HepG2 (cell line): ENCODE measurements around the gene POLR1C. TPM values are rescaled to one million over a fixed set of nuclear protein-coding genes. Genes with fewer than 3 reads are reported as not detected.

Source experiments
- ELF3 ChIP-seq: IDR thresholded peaks from 2 replicates; pipeline ENCODE4 v1.6.1; 2016; ENCODE audit warnings: missing genetic modification reagents, missing compliant biosample characterization
- FOXA3 ChIP-seq: IDR thresholded peaks from 2 replicates; pipeline ENCODE4 v1.6.1; 2016; ENCODE audit warnings: missing genetic modification reagents, missing compliant biosample characterization
- FOXO1 ChIP-seq: sonication (generic); formaldehyde crosslinking; IDR thresholded peaks from 2 replicates; pipeline ENCODE4 v1.4.0; 2020; ENCODE audit warnings: missing genetic modification reagents
- FOXO4 ChIP-seq: sonication (generic); formaldehyde crosslinking; conservative IDR thresholded peaks from 2 replicates; pipeline ENCODE4 v1.8.1; 2023; ENCODE audit warnings: missing genetic modification reagents
- GRHL1 ChIP-seq: sonication (generic); formaldehyde crosslinking; conservative IDR thresholded peaks from 2 replicates; pipeline ENCODE4 v1.8.0; 2022; ENCODE audit warnings: missing genetic modification reagents
- HIVEP1 ChIP-seq: sonication (generic); formaldehyde crosslinking; IDR thresholded peaks from 2 replicates; pipeline ENCODE4 v1.4.0; 2020; ENCODE audit warnings: mild to moderate bottlenecking, missing genetic modification reagents
- HOXA5 ChIP-seq: sonication (generic); formaldehyde crosslinking; IDR thresholded peaks from 2 replicates; pipeline ENCODE4 v1.4.0; 2020; ENCODE audit warnings: missing genetic modification reagents
- ISL2 ChIP-seq: sonication (generic); formaldehyde crosslinking; IDR thresholded peaks from 2 replicates; pipeline ENCODE4 v1.5.0; 2020; ENCODE audit warnings: missing genetic modification reagents
- NFE2 ChIP-seq: sonication (generic); formaldehyde crosslinking; IDR thresholded peaks from 2 replicates; pipeline ENCODE4 v1.4.0; 2020; ENCODE audit warnings: missing genetic modification reagents
- NFE2L2 ChIP-seq: fragments of 150-350 bp; IDR thresholded peaks from 2 replicates; pipeline ENCODE4 v1.6.1; 2014; ENCODE audit warnings: low read length
- NR2F6 ChIP-seq, 2 experiments: IDR thresholded peaks; 2 replicates each; pipeline ENCODE4 v1.6.1; 2016; ENCODE audit warnings: antibody characterized with exemption in 1 of 2, mild to moderate bottlenecking in 1 of 2
- PRDM15 ChIP-seq: sonication (generic); formaldehyde crosslinking; IDR thresholded peaks from 2 replicates; pipeline ENCODE4 v1.4.0; 2020; ENCODE audit warnings: missing genetic modification reagents
- RBM39 ChIP-seq: fragments of 200-400 bp; formaldehyde crosslinking; IDR thresholded peaks from one replicate; pipeline ENCODE4 v1.6.1; 2018; ENCODE audit warnings: antibody characterized with exemption, mild to moderate bottlenecking, low read depth, low read length; ENCODE audit not compliant: poor library complexity, severe bottlenecking
- XBP1 ChIP-seq: sonication (generic); formaldehyde crosslinking; IDR thresholded peaks from 2 replicates; pipeline ENCODE4 v1.5.0; 2020; ENCODE audit warnings: missing genetic modification reagents
- ZNF275 ChIP-seq: sonication (generic); formaldehyde crosslinking; IDR thresholded peaks from 2 replicates; pipeline ENCODE4 v1.8.0; 2022; ENCODE audit warnings: missing genetic modification reagents, mild to moderate bottlenecking, inconsistent platforms, borderline replicate concordance
- ZNF292 ChIP-seq: sonication (generic); formaldehyde crosslinking; IDR thresholded peaks from 2 replicates; pipeline ENCODE4 v1.8.1; 2022; ENCODE audit warnings: mild to moderate bottlenecking, low read depth, missing genetic modification reagents, borderline replicate concordance
- ZNF709 ChIP-seq: sonication (generic); formaldehyde crosslinking; IDR thresholded peaks from 2 replicates; pipeline ENCODE4 v1.5.0; 2020; ENCODE audit warnings: mild to moderate bottlenecking, missing genetic modification reagents
- ZNF784 ChIP-seq: sonication (generic); formaldehyde crosslinking; IDR thresholded peaks from 2 replicates; pipeline ENCODE4 v1.5.1; 2020; ENCODE audit warnings: missing genetic modification reagents, mild to moderate bottlenecking, borderline replicate concordance
- polyA plus RNA-seq, 8 experiments: library from polyadenylated mRNA; depleted of rRNA in 3 of 8; stranded (reverse) in 7 of 8; unstranded in 1 of 8; fragments of >200 nt; fragmentation: Illumina TruSeq in 4 of 8; extraction: Trizol in 4 of 8; gene quantifications; 2 replicates each; pipeline versions ENCODE4 v1.2.1 to v1.2.3, GENCODE V29; 2011 to 2016; ENCODE audit warnings: low read depth in 4 of 8, missing spikeins in 1 of 8, mixed read lengths in 1 of 8; ENCODE audit not compliant: insufficient read depth in 1 of 8
- total RNA-seq, 5 experiments: library from RNA; depleted of rRNA; stranded (reverse); fragments of >200 nt; fragmentation: Illumina TruSeq; extraction: Trizol; gene quantifications; 2 replicates each; pipeline ENCODE4 v1.2.3, GENCODE V29; 2016; ENCODE audit warnings: low read depth in 1 of 5

The POLR1C gene
- total and polyA plus RNA-seq, 2 of the 13 experiments (the other 11 are each of a cell fraction or from before 2014, with no cell fraction given): 62.6 to 72.2 TPM

GRCh38 chr6:43516697-43517504 lies at the start of gene POLR1C, which contains the start of gene YIPF3 (continued):
- TF ChIP-seq FOXO4 (no peak), RBM39 (peak; percentile 97), NFE2L2 (no peak), HIVEP1 (peak; percentile 95), PRDM15 (no peak), XBP1 (no peak), ZNF292 (CRISPR knock-in tag) (no peak), NR2F6 (IDR thresholded peaks at IDR 0.05) (0 out of 2 replicates have a peak, but pooled peaks have one; percentile 25), NR2F6 (CRISPR knock-in tag; IDR thresholded peaks at IDR 0.05) (peak; percentile 24; the same call in 1 of the 2 replicates), ZNF784 (CRISPR knock-in tag) (0 out of 2 replicates have a peak, but pooled peaks have one; percentile 81), ZNF709 (CRISPR knock-in tag) (0 out of 2 replicates have a peak, but pooled peaks have one; percentile 70), GRHL1 (CRISPR knock-in tag) (no peak), ELF3 (CRISPR knock-in tag) (peak; percentile 74), NFE2 (CRISPR knock-in tag) (no peak), FOXO1 (CRISPR knock-in tag) (peak; percentile 41), HOXA5 (CRISPR knock-in tag) (peak; percentile 70), FOXA3 (peak; percentile 82), ISL2 (CRISPR knock-in tag) (peak; percentile 56), ZNF275 (CRISPR knock-in tag) (peak; percentile 57; the same call in 1 of the 2 replicates)
